Kidney epithelial cell (primary cell): ENCODE measurements around the gene ITSN1. TPM values are rescaled to one million over a fixed set of nuclear protein-coding genes. Genes with fewer than 3 reads are reported as not detected.
"Not testable (repeated sequence)": the region's sequence is repeated elsewhere in the genome, so short reads cannot be mapped to it uniquely, and the experiment has no call there.

Source experiments
- DNase-seq: peaks from one replicate; pipeline ENCODE4 v3.0.0-alpha.2; 2010; ENCODE audit warnings: low read depth
- H3K27me3 ChIP-seq: 2 replicates; pipeline ENCODE4 v1.6.0; 2011; ENCODE audit warnings: low read length; ENCODE audit not compliant: control insufficient read depth, insufficient read depth
- H3K36me3 ChIP-seq: 2 replicates; pipeline ENCODE4 v1.5.1; 2011; ENCODE audit warnings: low read length; ENCODE audit not compliant: control insufficient read depth, insufficient read depth
- H3K4me3 ChIP-seq: 2 replicates; pipeline ENCODE4 v1.5.1; 2011; ENCODE audit warnings: low read depth, mild to moderate bottlenecking, control low read depth, low read length
- total RNA-seq: library from RNA; depleted of rRNA; stranded (reverse); fragments of >200 nt; gene quantifications from 2 replicates; pipeline ENCODE4 v1.2.3, GENCODE V29; 2015
- TF ChIP-seq, protein P1 (sequence below): IDR thresholded peaks from 2 replicates; pipeline ENCODE4 v1.5.1; 2011; ENCODE audit warnings: mild to moderate bottlenecking, moderate library complexity, low read length, control low read depth, inconsistent platforms; ENCODE audit not compliant: insufficient read depth, poor library complexity, severe bottlenecking

The ITSN1 gene
- total RNA-seq, 1 donor from 2014 or later = 20.4 TPM

DNA sequence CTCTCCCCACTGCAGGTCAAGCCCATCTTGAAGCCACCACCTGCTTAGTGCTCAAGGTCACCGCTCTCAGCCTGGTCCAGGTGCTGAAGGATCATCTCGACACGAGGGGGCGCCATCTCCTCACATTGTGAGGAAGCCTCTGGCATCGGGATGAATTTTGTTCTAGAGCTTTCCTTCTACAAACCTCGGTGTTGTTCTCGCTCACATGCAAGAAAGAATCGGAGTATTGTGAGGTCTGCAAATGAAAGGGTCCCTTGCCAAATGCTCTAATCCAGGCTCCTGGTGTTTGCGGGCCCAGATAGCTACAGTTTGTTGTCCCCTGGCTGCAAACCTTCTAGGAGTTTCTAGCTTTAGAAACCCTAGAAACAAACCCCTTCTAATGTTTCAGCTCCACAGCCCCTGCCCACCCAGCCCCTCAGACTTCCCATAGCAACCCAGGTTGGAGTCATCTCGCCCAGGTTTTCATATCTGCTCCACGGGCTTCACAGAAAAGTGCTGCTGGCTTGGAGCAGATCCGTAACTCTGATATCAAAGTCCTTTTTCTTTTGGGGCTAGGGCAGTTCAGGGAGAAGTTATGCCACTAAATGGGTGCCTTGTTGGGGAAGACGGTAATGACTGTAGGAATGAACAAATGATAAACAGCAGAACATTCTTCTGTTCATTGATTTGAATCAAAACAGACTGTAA, 281.9 kb downstream of the ITSN1 start:
- Histone ChIP-seq H3K27me3 (no peaks in the 10 kb centered on the region), H3K4me3 (no peak overlapping the region), H3K36me3 (no peaks in the 10 kb centered on the region)
- DNase-seq = no peak
- TF ChIP-seq, protein P1, sequence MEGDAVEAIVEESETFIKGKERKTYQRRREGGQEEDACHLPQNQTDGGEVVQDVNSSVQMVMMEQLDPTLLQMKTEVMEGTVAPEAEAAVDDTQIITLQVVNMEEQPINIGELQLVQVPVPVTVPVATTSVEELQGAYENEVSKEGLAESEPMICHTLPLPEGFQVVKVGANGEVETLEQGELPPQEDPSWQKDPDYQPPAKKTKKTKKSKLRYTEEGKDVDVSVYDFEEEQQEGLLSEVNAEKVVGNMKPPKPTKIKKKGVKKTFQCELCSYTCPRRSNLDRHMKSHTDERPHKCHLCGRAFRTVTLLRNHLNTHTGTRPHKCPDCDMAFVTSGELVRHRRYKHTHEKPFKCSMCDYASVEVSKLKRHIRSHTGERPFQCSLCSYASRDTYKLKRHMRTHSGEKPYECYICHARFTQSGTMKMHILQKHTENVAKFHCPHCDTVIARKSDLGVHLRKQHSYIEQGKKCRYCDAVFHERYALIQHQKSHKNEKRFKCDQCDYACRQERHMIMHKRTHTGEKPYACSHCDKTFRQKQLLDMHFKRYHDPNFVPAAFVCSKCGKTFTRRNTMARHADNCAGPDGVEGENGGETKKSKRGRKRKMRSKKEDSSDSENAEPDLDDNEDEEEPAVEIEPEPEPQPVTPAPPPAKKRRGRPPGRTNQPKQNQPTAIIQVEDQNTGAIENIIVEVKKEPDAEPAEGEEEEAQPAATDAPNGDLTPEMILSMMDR = peak; percentile 85

DNA sequence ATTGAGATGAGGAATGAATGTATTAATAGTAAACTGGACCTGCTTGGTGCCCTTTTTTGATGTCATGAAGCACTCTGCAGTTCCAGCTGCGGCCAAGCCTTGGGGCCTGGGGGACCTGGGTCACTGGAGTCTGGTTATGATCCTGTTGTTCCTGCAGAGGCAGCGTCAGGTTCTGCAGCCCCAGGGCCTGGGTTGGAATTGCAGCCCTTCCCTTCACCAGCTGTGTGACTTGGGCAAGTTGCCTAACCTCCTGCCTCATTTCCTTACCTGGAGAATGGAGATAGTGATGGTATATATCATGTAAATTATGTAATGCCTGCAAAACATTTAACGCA, 282.4 kb downstream of the ITSN1 start:
- TF ChIP-seq, protein P1 = no peak
- Histone ChIP-seq H3K27me3 (no peaks in the 10 kb centered on the region), H3K36me3 (no peaks in the 10 kb centered on the region), H3K4me3 (no peak overlapping the region)
- no peak for DNase-seq

DNA sequence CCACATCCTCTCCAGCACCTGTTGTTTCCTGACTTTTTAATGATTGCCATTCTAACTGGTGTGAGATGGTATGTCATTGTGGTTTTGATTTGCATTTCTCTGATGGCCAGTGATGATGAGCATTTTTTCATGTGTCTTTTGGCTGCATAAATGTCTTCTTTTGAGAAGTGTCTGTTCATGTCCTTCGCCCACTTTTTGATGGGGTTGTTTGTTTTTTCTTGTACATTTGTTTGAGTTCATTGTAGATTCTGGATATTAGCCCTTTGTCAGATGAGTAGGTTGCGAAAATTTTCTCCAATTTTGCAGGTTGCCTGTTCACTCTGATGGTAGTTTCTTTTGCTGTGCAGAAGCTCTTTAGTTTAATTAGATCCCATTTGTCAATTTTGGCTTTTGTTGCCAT, 283.9 kb downstream of the ITSN1 start:
- not testable (repeated sequence) for H3K27me3 ChIP-seq, DNase-seq

DNA sequence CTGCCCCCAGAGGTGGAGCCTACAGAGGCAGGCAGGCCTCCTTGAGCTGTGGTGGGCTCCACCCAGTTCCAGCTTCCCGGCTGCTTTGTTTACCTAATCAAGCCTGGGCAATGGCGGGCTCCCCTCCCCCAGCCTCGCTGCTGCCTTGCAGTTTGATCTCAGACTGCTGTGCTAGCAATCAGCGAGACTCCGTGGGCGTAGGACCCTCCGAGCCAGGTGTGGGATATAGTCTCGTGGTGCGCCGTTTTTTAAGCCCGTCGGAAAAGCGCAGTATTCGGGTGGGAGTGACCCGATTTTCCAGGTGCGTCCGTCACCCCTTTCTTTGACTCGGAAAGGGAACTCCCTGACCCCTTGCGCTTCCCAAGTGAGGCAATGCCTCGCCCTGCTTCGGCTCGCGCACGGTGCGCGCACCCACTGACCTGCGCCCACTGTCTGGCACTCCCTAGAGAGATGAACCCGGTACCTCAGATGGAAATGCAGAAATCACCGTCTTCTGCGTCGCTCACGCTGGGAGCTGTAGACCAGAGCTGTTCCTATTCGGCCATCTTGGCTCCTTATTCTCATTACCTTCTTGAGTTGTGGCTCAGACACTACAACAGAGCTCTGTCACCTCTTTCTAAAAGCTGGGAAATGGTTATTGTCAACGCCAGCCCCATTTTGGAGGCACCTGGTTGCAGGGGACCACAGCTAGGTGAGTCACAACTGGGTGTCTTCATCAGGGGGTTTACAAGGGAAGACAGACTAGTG, 288.9 kb downstream of the ITSN1 start:
- not testable (repeated sequence) for H3K27me3 ChIP-seq, DNase-seq, H3K4me3 ChIP-seq, H3K36me3 ChIP-seq

More for the DNA sequence above, 283.9 kb downstream of the ITSN1 start:
- H3K36me3 ChIP-seq, H3K4me3 ChIP-seq: not testable (repeated sequence)

DNA sequence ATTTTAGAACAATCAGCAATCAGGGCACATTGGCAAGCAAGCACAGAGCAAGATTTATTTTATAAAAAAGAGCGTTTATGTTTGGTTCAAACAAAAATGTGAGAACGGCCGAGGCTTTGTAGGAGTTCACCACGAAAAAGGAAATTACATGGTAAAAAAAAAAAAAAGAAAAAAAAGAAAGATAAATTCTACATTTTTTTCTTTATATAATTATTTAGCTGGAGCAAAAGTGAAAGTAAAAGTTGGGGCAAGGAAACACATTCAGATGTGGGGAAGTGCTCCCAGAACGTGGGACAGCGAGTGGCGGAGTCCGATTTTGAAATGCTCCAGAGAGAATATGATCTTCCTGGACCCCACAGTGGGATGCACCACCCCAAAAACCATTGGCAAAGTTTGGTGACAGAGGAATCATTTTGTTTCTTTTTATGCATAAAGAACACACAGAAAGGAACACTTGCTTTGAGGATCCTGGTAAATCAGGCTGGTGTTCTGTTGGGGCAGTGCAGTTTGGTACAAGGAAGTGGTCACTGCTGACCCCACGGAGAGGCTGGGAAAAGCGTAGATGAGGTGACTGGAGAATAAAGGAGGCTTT, 289.6 kb downstream of the ITSN1 start:
- Histone ChIP-seq H3K4me3 (no peak overlapping the region), H3K27me3 (no peaks in the 10 kb centered on the region), H3K36me3 (no peaks in the 10 kb centered on the region)
- no peak for DNase-seq
- TF ChIP-seq, protein P1 = no peak

DNA sequence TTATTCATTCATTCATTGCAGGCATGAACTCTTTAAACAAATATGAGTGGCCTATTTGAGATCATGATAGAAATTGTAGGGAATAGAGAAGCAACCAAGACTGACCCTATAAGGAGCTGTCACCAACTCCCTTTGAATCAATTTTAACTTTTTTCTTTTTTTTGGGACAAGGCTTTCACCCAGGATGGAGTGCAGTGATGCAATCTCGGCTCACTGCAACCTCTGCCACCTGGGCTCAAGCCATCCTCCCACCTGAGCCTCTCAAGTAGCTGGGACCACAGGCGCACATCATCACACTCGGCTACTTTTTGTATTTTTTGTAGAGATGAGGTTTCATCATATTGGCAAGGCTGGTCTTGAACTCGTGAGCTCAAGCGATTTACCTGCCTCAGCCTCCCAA, 290.4 kb downstream of the ITSN1 start:
- H3K36me3 ChIP-seq = no peaks in the 10 kb centered on the region
- no peak overlapping the region for H3K4me3 ChIP-seq
- H3K27me3 ChIP-seq = no peaks in the 10 kb centered on the region
- TF ChIP-seq, protein P1 = no peak
- no peak for DNase-seq
